Femur (tissue), 1 donor: Measurements from ENCODE around the gene TFPI.
"Not testable (repeated sequence)": the region's sequence is repeated elsewhere in the genome, so short reads cannot be mapped to it uniquely, and the experiment has no call there.

Source experiments
- DNase-seq: peaks from one replicate; pipeline ENCODE4 v3.0.0-alpha.2; 2017

TFPI gene

GRCh38 chr2:187552828-187553681 is 1.2 kb downstream of the TFPI start:
- no peak for DNase-seq

DNA sequence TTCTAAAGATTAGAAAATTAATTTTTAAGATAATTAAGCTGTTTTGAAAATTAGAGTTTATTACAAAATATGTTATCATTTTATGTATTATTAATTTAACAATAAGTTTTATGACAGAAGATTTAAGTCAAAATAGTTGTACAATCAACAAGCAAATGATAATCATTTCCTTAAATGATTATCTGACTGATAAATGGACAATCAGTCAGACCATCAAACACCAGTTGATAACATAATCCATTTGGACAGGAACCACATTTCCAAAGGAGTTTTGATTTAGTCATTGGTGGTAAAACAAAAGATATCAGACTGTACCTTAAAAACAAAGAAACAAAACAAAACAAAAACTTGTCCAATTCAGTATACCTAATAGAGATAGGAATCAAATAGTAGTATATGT is 1.9 kb downstream of the TFPI start:
- DNase-seq, result no peak

- no peak for DNase-seq
Measured at GRCh38 chr2:187550857-187551256, 3.4 kb downstream of the TFPI start.

GRCh38 chr2:187549951-187550555 is 4.2 kb downstream of the TFPI start:
- no peak for DNase-seq

DNA sequence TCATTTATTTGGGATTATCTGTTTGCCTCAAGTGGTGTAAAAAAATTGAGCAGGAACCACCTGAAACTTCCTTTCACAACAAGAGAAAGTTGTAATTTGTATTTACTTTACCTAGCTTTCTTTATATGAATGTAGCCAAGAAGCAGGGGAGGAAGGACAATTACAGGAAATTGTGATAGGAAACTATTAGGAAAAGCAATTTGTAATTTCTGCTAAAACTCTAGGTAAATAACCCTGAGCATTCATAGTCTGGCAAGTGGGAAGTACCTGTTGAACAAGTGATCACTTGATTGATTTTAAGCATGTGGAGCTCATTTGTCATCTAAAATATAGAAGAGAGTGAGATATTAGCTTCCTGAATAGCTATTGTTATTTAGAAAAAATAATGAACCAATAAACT is 5.0 kb downstream of the TFPI start:
- no peak for DNase-seq

GRCh38 chr2:187548656-187549055 is 5.6 kb downstream of the TFPI start:
- DNase-seq, result no peak

- peak; percentile 64 for DNase-seq
Measured at GRCh38 chr2:187547353-187547979, 6.8 kb downstream of the TFPI start.

- no peak for DNase-seq
Measured at GRCh38 chr2:187546762-187547333, 7.4 kb downstream of the TFPI start.

DNA sequence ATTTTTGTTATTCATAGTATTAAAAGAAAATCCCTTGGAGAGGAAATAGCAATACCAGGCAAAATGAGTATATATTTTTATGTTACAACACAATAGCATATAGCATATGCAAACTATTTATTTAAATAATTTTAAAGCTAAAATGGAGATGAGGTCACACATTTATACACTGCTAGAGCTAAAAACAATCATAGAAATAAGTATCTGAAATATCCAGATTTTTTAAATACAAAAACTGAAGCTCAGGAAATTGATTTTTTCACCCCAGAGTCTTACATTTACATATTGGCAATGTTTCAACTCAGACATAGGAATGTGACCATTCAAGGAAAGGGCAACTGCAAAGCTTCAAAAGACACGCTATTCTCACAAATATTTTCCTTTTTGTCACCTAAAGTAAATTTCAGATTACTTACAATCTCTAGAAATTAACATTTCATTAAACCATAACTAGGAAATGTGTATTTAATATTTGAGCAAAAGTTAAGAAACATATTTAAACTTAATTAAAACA is 8.9 kb downstream of the TFPI start:
- no peak for DNase-seq

- DNase-seq, result no peak
Measured at GRCh38 chr2:187544371-187545080, 9.7 kb downstream of the TFPI start.

GRCh38 chr2:187543488-187543887 is 10.7 kb downstream of the TFPI start:
- no peak for DNase-seq

- DNase-seq, result no peak
Measured at GRCh38 chr2:187542123-187542522, 12.1 kb downstream of the TFPI start.

DNA sequence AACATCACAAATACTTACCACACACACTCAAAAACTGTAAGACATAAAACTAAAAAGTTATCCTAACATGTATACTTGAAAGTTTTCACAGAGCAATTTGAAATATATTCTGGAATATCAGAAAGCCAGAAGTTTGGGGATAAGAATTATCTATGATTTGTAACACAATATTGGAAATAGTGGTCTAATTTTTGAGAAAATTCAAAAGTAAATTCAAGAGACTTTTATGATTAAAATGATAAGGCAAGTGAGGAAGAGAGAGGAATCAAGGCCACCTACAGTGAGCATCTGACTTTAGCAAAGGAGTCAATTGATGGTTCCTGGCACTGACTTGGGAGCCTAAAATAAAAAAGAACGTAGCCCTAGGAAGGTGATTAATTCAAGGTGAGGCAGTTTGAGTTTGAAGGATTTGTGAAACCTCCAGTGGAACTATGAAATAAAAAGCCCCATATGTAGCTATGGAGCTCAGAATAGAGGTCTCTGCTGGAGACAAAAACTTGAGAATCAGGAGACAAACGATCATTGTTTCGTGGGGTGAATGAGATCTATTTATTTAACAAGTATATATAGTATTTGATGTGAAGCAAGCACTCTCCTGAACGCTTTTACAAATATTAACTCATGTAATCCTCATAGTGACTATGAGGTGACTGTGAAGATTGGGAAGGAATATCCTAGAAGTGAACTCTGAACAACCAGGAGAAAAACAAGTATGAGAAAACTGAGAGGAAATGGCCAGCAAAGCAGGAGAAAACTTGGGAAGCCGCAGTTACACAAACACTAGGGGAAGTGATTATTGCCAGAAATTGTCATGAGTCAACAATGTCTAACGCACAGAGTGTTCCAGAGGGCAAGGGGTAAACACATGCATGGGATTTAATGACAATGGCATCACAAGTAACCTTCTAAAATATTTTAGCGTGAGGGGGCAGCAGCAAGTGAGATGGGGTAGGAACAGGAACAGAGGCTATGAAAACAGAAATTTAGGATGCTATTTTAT is 12.8 kb downstream of the TFPI start:
- DNase-seq, result peak; percentile 24

DNA sequence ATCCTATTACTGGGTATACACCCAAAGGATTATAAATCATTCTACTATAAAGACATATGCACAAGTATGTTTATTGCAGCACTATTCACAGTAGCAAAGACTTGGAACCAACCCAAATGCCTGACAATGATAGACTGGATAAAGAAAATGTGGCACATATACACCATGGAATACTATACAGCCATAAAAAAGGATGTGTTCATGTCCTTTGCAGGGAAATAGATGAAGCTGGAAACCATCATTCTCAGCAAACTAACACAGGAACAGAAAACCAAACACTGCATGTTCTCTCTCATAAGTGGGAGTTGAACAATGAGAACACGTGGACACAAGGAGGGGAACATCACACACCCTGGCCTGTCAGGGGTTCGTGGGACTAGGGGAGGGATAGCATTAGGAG is 16.0 kb downstream of the TFPI start:
- DNase-seq, result not testable (repeated sequence)

- not testable (repeated sequence) for DNase-seq
Measured at GRCh38 chr2:187535381-187535780, 18.9 kb downstream of the TFPI start.

DNA sequence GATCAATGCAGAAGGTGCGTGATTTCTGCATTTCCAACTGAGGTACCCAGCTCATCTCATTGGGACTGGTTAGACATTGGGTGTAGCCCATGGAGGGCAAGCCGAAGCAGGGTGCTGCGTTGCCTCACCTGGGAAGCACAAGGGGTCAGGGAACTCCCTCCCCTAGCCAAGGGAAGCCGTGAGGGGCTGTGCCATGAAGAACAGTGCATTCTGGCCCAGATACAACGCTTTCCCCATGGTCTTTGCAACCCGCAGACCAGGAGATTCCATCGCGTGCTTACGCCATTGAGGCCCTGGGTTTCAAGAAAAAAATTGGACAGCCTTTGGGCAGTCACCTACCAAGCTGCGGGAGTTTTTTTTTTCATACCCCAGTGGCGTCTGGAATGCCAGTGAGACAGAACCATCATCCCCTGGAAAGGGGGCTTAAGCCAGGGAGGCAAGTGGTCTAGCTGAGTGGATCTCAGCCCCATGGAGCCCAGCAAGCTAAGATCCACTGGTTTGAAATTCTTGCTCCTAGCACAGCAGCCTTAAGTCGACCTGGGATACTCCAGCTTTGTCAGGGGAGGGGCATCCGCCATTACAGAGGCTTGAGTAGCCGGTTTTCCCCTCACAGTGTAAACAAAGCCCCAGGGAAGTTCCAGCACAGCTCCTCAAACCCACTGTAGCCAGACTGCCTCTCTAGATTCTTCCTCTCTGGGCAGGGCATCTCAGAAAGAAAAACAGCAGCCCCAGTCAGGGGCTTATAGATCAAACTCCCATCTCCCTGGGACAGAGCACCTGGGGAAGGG is 21.7 kb downstream of the TFPI start:
- no peak for DNase-seq

GRCh38 chr2:187529977-187530721 is 24.1 kb downstream of the TFPI start:
- no peak for DNase-seq

GRCh38 chr2:187529248-187529976 is 24.8 kb downstream of the TFPI start:
- DNase-seq, result no peak

GRCh38 chr2:187528042-187528441 is 26.2 kb downstream of the TFPI start:
- DNase-seq, result no peak
